Measurements from ENCODE around the gene CLSTN2.

CLSTN2 gene

GRCh38 chr3:139944256-139944910 lies 9.4 kb downstream of the CLSTN2 start:
- no peak for DNase-seq

DNA sequence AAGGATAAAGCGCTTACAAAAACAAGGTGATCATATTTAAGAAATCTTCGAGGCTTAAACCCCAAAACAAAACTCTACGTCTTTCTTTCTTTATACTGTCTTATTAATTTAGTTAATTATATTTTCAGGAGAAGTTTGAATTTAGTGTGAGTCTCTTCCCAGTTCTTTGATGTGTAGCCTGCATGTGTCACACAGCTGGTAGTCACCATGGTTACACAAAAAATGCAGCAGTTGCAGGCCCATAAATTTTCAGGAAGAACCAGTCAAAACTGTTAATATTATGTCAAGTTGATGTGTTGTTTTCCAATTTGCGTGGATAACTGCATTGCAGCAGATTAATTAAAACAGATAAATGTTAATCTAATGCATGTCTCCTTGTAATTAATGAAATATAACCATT lies 10.4 kb downstream of the CLSTN2 start:
- no peak for DNase-seq

- DNase-seq = no peak
Measured at GRCh38 chr3:139945942-139946341, 11.0 kb downstream of the CLSTN2 start.

- DNase-seq = no peak
Measured at GRCh38 chr3:139948467-139948866, 13.5 kb downstream of the CLSTN2 start.

- no peak for DNase-seq
Measured at GRCh38 chr3:139948898-139949297, 13.9 kb downstream of the CLSTN2 start.

- no peak for DNase-seq
Measured at GRCh38 chr3:139953131-139953910, 18.3 kb downstream of the CLSTN2 start.

DNA sequence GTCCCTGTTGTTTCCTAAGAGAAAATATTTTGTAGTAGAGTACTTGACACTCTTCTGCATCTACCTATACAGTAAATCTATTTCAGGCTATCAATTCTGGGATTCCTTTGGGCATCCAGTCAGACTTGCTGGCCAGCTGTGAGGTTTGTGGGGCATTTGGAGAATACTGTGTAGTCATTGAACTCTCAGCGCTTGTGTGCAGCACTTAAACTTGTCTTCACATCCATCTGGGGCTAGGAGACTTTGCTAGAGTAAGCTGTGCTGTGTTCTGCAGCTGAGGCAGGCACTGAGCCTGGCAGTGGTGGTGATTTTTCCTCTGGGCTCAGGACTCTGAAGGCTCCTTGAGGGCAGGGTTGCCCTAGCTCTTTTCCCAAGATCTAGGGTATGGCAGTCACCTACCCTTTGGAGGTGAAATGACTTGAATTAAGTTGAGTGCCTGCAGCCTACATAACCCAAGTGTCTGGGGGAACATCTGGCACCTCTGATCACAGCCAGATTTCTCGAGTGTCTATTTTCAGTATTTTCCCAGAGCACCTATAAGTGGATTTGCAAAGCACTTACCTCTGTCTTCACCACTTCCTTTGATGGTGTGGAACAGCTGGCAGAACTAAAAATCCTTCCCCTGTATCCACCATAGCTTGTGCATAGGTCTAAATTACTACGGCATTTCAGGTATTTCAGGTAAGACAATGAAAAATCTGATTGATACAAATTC lies 19.3 kb downstream of the CLSTN2 start:
- no peak for DNase-seq

DNA sequence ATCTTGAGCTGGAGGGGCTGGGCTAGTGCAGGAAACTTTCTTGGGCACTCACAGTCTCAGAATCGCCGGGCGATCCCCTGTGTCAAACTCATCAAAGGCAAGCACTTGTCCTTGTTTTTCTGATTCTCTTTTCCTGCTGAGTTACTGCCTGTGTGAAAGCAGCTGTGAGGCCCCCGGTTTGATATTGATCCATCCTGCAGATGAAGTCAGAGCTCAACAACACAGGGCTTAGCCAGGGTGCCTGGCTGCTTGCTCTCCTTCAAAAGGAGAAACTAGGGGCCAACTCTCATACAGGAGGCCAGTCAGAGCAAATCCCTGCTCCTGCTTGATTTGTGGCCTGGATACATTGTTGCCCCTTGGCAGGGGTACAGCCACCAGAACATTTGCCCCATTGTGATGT lies 22.9 kb downstream of the CLSTN2 start:
- DNase-seq = peak; percentile 89

DNA sequence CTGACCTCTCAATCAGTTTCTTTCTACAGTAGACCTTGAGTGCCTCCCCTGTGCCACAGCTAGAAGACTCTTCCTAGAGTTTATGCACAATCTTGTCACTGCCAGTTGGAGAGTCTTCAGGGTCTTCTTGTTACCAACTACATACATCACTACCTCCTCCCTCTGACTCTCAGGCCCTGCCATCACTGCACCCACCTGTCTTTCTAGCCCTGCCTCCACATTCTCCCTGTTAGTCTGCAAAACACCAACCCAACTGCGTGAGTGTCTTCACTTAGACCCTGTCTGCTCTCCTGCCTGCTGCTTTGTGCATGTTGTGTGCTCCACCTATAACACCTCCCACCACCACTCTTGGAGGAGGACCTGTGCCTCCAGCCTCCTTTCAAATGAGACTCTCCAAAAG lies 34.4 kb downstream of the CLSTN2 start:
- DNase-seq = no peak

GRCh38 chr3:139970526-139970925 lies 35.5 kb downstream of the CLSTN2 start:
- DNase-seq = no peak

GRCh38 chr3:139974809-139975425 lies 39.9 kb downstream of the CLSTN2 start:
- no peak for DNase-seq

- peak; percentile 38 for DNase-seq
Measured at GRCh38 chr3:139975594-139976365, 40.8 kb downstream of the CLSTN2 start.

DNA sequence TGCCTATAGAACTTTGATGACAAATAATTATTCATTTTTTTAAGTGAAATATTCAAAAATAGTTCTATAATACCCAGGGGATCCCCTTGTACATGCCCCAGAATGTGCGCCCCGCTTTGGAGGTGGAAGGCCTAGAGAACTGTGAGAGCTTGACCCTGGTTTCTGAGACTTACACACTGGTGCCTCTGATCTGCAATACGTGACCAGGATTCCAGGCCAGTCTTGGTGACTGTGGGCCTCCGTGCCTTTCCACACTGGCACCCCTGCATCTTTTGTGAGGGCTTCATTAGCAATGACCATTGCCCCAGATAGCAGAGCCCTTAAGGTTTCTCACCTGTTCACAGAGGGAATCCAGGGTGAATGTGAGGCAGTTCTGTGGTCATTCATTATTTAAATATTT lies 44.0 kb downstream of the CLSTN2 start:
- DNase-seq = no peak

GRCh38 chr3:139979991-139980390 lies 45.0 kb downstream of the CLSTN2 start:
- DNase-seq = no peak

- peak; percentile 45 for DNase-seq
Measured at GRCh38 chr3:139982404-139982803, 47.4 kb downstream of the CLSTN2 start.

DNA sequence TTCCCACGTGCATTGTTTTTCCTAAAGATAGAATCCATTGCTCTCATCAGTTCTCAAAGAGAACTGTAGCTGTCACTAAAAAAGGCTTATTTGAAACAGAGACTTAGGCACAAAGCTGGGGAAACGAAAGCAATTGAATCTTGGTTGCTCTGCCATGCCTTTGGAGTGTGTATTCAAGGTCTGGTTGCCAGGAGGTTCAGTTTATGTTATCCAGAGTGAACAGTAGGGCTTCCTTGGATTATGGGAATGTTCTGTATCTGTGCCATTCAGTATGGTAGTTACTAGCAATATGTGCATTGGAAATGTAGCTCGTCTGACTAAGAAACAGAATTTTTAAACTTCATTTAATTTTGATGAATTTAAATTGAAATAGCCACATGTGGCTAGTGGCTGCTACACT lies 50.6 kb downstream of the CLSTN2 start:
- DNase-seq = no peak

DNA sequence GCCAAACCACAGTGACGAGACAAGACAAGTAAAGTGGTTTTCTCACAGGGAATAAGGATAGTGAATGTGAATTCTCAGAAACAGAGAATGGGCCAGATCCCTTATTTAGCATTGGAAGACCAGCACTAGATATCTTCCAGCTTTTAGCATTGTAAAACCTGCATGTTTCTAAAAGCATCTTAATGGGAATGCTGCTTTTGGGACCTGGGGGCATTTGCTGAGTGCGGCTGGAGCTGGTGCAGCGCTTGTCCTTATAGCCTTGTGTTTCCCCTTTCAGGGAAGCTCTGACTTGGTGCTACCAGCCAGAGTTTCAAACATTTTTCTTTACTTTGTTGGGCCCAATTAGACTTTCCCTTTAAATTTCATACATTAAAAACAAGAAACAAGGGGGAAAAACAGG lies 52.9 kb downstream of the CLSTN2 start:
- DNase-seq = no peak

DNA sequence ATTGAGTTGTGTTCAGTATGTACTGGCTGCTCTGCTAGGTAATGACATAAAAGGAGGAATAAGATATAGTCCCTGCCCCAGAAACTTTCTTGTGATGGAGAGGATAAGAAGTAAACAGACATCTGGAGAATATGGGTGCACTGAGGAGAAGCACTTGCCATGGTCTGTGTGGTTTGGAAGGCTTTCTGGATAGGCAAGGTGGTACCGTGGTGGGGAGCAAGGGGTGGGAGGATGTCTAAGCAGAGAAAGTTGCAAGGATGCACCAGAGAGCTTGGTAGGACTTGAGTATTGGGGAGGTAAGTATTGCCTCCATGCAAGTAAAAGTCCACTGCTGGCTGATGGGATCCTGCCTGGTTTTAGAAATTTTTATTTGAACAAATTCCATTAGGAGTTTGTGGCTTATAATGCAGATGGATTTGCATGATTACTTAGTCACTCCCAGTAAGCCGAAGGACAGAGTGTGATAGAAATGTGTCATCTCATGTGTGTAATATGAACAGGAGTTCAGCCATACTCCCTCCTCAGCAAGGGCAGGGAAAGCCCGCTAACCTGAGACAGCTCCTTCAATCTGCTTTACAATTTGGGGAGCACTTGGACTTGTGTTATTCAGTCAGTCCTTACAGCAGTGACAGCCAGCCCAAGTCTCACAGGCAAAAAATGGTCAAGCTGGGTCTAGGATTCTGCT lies 53.6 kb downstream of the CLSTN2 start:
- no peak for DNase-seq

DNA sequence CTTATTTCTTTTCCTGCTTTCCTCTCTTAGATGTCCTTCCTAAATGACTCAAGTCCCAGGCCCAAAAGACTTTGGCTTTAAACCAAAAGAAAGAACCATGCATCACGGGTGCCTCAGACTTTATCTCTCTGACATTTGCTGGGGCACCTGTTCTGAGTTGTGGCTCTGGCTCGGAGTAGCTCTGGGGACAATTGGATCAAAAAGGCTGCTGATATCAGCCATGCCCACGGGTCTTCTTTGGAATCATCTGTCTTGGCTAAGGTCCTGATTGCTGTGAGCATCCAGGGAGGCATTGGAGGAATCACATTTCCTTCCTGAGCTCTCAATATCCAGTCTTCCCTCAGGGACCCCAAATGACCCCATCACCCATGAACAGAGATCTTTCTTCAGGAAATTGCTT lies 59.9 kb downstream of the CLSTN2 start:
- no peak for DNase-seq

DNA sequence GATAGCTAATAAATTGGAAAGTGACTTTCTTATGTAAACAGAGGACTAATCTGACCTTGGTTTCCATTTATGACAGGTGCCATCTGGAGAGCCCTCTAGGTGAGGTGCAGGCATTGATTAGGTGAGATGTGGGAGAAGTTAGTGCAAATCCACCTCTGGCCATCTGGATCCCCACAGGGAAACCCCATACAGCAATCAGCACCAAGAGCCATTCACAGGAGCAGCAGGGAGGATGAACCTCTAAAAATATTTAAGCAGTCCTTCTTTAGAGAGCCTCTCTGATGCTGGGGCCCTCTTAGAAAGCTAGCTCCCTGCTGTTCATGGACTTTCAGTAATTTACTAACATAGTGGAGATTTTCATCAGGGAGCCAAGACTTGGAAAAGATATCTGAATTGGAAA lies 69.3 kb downstream of the CLSTN2 start:
- DNase-seq = peak; percentile 53

- DNase-seq = no peak
Measured at GRCh38 chr3:140006331-140006730, 71.3 kb downstream of the CLSTN2 start.

GRCh38 chr3:140007081-140007480 lies 72.1 kb downstream of the CLSTN2 start:
- DNase-seq = peak; percentile 50

Data from NCI-H146 (cell line).